K562 (cell line): ENCODE results near the gene ZDHHC19. TPM values are rescaled to one million over a fixed set of nuclear protein-coding genes. Genes with fewer than 3 reads are reported as not detected.

Source experiments
- CBX1 ChIP-seq: sonication (generic); IDR thresholded peaks from 2 replicates; pipeline ENCODE4 v1.6.1; 2016; ENCODE audit warnings: antibody characterized with exemption, low read depth, mild to moderate bottlenecking
- DDX20 ChIP-seq: fragments of 450-650 bp; IDR thresholded peaks from 2 replicates; pipeline ENCODE4 v1.6.1; 2016; ENCODE audit warnings: missing genetic modification characterization, low read depth, mild to moderate bottlenecking, missing compliant biosample characterization, moderate library complexity
- EP300 ChIP-seq: IDR thresholded peaks from 2 replicates; pipeline ENCODE4 v1.6.1; 2012; ENCODE audit warnings: low read length, improper control_type of control experiment
- ESRRA ChIP-seq: fragments of 450-650 bp; IDR thresholded peaks from 2 replicates; pipeline ENCODE4 v1.6.1; 2014; ENCODE audit warnings: low read depth, mild to moderate bottlenecking, moderate library complexity, borderline replicate concordance
- FIP1L1 ChIP-seq: fragments of 200-400 bp; formaldehyde crosslinking; IDR thresholded peaks from 2 replicates; pipeline ENCODE4 v1.6.1; 2018; ENCODE audit warnings: mild to moderate bottlenecking, low read depth, low read length; ENCODE audit not compliant: poor library complexity, severe bottlenecking
- FOXK2 ChIP-seq, 2 experiments: fragments of 450-650 bp; IDR thresholded peaks in 1 of 2; conservative IDR thresholded peaks in 1 of 2; 2 replicates each; pipeline ENCODE4 v1.6.1; 2016; ENCODE audit warnings: low read depth in 2 of 2, mild to moderate bottlenecking in 1 of 2
- GTF2B ChIP-seq: IDR thresholded peaks from 2 replicates; pipeline ENCODE4 v1.6.1; 2011; ENCODE audit not compliant: insufficient read length; ENCODE audit errors: extremely low read depth
- KDM5B ChIP-seq: fragments of 200-600 bp; sonication (generic); IDR thresholded peaks from 2 replicates; pipeline ENCODE4 v1.6.1; 2012; ENCODE audit warnings: low read depth, mild to moderate bottlenecking, moderate library complexity, low read length, control low read depth, inconsistent platforms; ENCODE audit not compliant: insufficient replicate concordance
- MAX ChIP-seq: sonication (generic); formaldehyde crosslinking; IDR thresholded peaks from 2 replicates; pipeline ENCODE4 v1.9.0; 2022; ENCODE audit warnings: mild to moderate bottlenecking, missing genetic modification reagents
- MED1 ChIP-seq: sonication (generic); formaldehyde crosslinking; IDR thresholded peaks from 2 replicates; pipeline ENCODE4 v1.8.1; 2023; ENCODE audit warnings: missing genetic modification reagents, borderline replicate concordance
- NBN ChIP-seq: fragments of 450-650 bp; IDR thresholded peaks from 2 replicates; pipeline ENCODE4 v1.6.1; 2016; ENCODE audit warnings: low read depth, mild to moderate bottlenecking
- POU5F1 ChIP-seq: fragments of 150-350 bp; IDR thresholded peaks from 2 replicates; pipeline ENCODE4 v1.6.1; 2014; ENCODE audit warnings: borderline replicate concordance, low read length, low read depth, mild to moderate bottlenecking; ENCODE audit not compliant: partially characterized antibody
- PRPF4 ChIP-seq: fragments of 200-400 bp; formaldehyde crosslinking; IDR thresholded peaks from one replicate; pipeline ENCODE4 v1.6.1; 2017; ENCODE audit warnings: low read length, low read depth, mild to moderate bottlenecking; ENCODE audit not compliant: insufficient read depth, poor library complexity, severe bottlenecking
- STAT5A ChIP-seq: IDR thresholded peaks from 2 replicates; pipeline ENCODE4 v1.6.1; 2012; ENCODE audit warnings: low read length, inconsistent platforms, borderline replicate concordance
- TAF1 ChIP-seq: IDR thresholded peaks from 2 replicates; pipeline ENCODE4 v1.6.1; 2011; ENCODE audit warnings: mild to moderate bottlenecking, low read length, moderate library complexity; ENCODE audit not compliant: insufficient read depth, control insufficient read depth, severe bottlenecking; ENCODE audit errors: extremely low read depth
- TAF15 ChIP-seq: fragments of 200-400 bp; formaldehyde crosslinking; IDR thresholded peaks from 2 replicates; pipeline ENCODE4 v1.6.1; 2017; ENCODE audit warnings: mild to moderate bottlenecking, low read depth, low read length, moderate library complexity
- XRCC4 ChIP-seq: IDR thresholded peaks from one replicate; pipeline ENCODE4 v1.6.1; 2011; ENCODE audit not compliant: insufficient read depth, insufficient read length; ENCODE audit errors: extremely low read depth
- ZNF133 ChIP-seq: fragments of 250-450 bp; sonication (Bioruptor Pico); IDR thresholded peaks from 2 replicates; pipeline ENCODE4 v1.4.0; 2020; ENCODE audit warnings: mild to moderate bottlenecking
- ZNF280B ChIP-seq: fragments of 250-450 bp; sonication (Bioruptor Pico); IDR thresholded peaks from 2 replicates; pipeline ENCODE4 v1.5.1; 2021; ENCODE audit warnings: mild to moderate bottlenecking
- ZNF586 ChIP-seq: fragments of 450-650 bp; formaldehyde crosslinking; conservative IDR thresholded peaks from 2 replicates; pipeline ENCODE4 v1.4.0; 2020; ENCODE audit warnings: mild to moderate bottlenecking, moderate library complexity
- ZNF592 ChIP-seq: fragments of 450-650 bp; IDR thresholded peaks from 2 replicates; pipeline ENCODE4 v1.6.1; 2017; ENCODE audit warnings: antibody characterized with exemption, mild to moderate bottlenecking
- ZNF699 ChIP-seq: fragments of 250-450 bp; sonication (Bioruptor Pico); IDR thresholded peaks from 2 replicates; pipeline ENCODE4 v1.8.0; 2021; ENCODE audit warnings: mild to moderate bottlenecking, moderate library complexity; ENCODE audit not compliant: insufficient replicate concordance
- polyA plus RNA-seq, 8 experiments: library from polyadenylated mRNA; depleted of rRNA in 4 of 8; stranded (reverse) in 5 of 8; unstranded in 3 of 8; fragments of >200 nt; fragmentation: Nextera tagmentation in 2 of 8; fragmentation: Illumina TruSeq in 1 of 8; extraction: Ambion mirVana in 2 of 8; extraction: Trizol in 1 of 8; gene quantifications; 2 replicates each; pipeline versions ENCODE4 v1.2.1 to v1.2.3, GENCODE V29; 2011 to 2014; ENCODE audit warnings: inconsistent platforms in 1 of 8, missing spikeins in 1 of 8
- total RNA-seq, 7 experiments: library from RNA; depleted of rRNA in 6 of 7; stranded (reverse); fragments of >200 nt in 6 of 7; fragmentation: Illumina TruSeq in 2 of 7; extraction: Trizol in 2 of 7; gene quantifications; 2 replicates each; pipeline versions ENCODE4 v1.2.1 to v1.2.3, GENCODE V29; 2011 to 2021; ENCODE audit warnings: low replicate concordance in 1 of 7

The ZDHHC19 gene
- total and polyA plus RNA-seq, 9 of the 15 experiments (the other 6 are each of a cell fraction or from before 2014, with no cell fraction given) = 0.40 to 5.5 (median 1.1) TPM

- TF ChIP-seq ZNF699 (CRISPR knock-in tag) (no peak), DDX20 (tag) (no peak), PRPF4 (no peak), MAX (CRISPR knock-in tag) (no peak), TAF1 (no peak), MED1 (CRISPR knock-in tag) (no peak), GTF2B (no peak), TAF15 (no peak), POU5F1 (no peak), CBX1 (no peak), ZNF586 (CRISPR knock-in tag) (no peak), EP300 (no peak), ZNF592 (0 out of 2 replicates have a peak, but pooled peaks have one; percentile 51), ZNF133 (CRISPR knock-in tag) (no peak), NBN (0 out of 2 replicates have a peak, but pooled peaks have one; percentile 38), ESRRA (no peak), FOXK2 (conservative IDR thresholded peaks at IDR 0.05 in 1 of 2, IDR thresholded peaks at IDR 0.05 in 1 of 2; ENCODE audit: low read depth in 2 of 2) (0 out of 4 replicates have a peak, but pooled peaks of 1 of the 2 experiments have one; percentile 28), XRCC4 (no peak), FIP1L1 (no peak), ZNF280B (CRISPR knock-in tag) (no peak), KDM5B (no peak), STAT5A (no peak)
These were observed 18.6 kb downstream of the ZDHHC19 start (continued) for GRCh38 chr3:196192524-196193051.
